ENCODE results near the gene SCAF8. TPM values are rescaled to one million over a fixed set of nuclear protein-coding genes. Genes with fewer than 3 reads are reported as not detected.

The SCAF8 gene
- total and polyA plus RNA-seq, 7 donors, result 9.0 to 46.3 (median 37.1) TPM

DNA sequence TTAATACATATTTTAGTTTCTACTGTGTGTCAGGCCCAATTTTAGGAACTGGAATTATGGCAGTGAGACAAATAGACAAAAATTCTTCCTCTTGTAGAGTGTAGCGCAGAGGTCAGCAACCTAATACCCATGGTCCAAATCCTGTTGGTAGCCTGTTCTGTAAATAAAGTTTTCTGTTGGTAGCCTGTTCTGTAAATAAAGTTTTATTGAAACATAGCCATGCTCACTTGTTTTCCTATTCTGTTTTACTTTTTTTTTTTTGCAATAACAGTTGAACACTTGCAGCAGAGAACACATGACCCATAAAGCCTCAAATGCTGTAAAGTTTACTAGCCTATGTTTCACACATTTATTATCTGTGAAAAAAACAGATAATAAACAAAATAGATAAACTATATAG is 87.9 kb downstream of the SCAF8 start:
- intact Hi-C loops (cut with DNase I), result no loop called here
- Histone ChIP-seq H3K27me3 (no peaks in the 10 kb centered on the region), H3K4me1 (peaks cover 0 to 25% (median 15%) of the 10 kb centered on the region in 4 donors), H3K4me3 (no peak overlapping the region), H3K9me3 (no peaks in the 10 kb centered on the region), H3K36me3 (peaks cover 3 to 85% (median 16%) of the 10 kb centered on the region in 4 donors), H3K27ac (no peak overlapping the region)
- TF ChIP-seq EP300 (IDR thresholded peaks at IDR 0.05), result no peak
- TF ChIP-seq, protein P1, sequence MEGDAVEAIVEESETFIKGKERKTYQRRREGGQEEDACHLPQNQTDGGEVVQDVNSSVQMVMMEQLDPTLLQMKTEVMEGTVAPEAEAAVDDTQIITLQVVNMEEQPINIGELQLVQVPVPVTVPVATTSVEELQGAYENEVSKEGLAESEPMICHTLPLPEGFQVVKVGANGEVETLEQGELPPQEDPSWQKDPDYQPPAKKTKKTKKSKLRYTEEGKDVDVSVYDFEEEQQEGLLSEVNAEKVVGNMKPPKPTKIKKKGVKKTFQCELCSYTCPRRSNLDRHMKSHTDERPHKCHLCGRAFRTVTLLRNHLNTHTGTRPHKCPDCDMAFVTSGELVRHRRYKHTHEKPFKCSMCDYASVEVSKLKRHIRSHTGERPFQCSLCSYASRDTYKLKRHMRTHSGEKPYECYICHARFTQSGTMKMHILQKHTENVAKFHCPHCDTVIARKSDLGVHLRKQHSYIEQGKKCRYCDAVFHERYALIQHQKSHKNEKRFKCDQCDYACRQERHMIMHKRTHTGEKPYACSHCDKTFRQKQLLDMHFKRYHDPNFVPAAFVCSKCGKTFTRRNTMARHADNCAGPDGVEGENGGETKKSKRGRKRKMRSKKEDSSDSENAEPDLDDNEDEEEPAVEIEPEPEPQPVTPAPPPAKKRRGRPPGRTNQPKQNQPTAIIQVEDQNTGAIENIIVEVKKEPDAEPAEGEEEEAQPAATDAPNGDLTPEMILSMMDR (IDR thresholded peaks at IDR 0.05), result no peak
- TF ChIP-seq POLR2AphosphoS5 (IDR thresholded peaks at IDR 0.05), result no peak
- no peak for TF ChIP-seq POLR2A (IDR thresholded peaks at IDR 0.05)
- 95 to 96% methylated on average over 1 of the region's 1 CpG for WGBS, 2 donors
- DNase-seq, result no peak

DNA sequence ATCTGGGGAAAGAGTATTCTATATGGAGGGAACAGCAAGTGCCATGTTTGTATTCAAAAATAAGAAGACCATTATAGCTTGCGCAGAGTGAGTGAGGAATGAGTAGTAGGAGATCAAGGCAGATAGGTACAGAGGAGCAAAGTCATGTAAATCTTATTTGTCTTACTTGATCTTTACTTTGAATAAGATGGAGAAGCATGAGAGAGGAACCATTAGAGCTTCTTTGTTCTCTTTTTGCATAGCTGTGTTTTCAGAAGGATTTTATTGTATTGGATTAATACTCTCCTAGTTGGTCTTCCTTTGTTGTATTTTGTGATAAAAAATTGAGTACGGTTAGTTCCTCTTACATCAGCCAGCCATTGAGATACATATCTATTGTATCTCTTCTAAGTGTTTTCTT is 88.4 kb downstream of the SCAF8 start:
- DNase-seq, result no peak
- WGBS, 2 donors, result 93 to 94% methylated on average over 2 of the region's 2 CpGs
- peaks cover 0 to 25% (median 15%) of the 10 kb centered on the region in 4 donors for H3K4me1 ChIP-seq
- intact Hi-C loops (cut with DNase I), result no loop called here
- H3K36me3 ChIP-seq, result peaks cover 3 to 80% (median 15%) of the 10 kb centered on the region in 4 donors
- H3K27me3 ChIP-seq, result no peaks in the 10 kb centered on the region
- no peak overlapping the region for H3K4me3 ChIP-seq
- H3K27ac ChIP-seq, result no peak overlapping the region
- no peaks in the 10 kb centered on the region for H3K9me3 ChIP-seq
- no peak for TF ChIP-seq POLR2AphosphoS5 (IDR thresholded peaks at IDR 0.05)
- TF ChIP-seq POLR2A (IDR thresholded peaks at IDR 0.05), result no peak
- no peak for TF ChIP-seq EP300 (IDR thresholded peaks at IDR 0.05)
- TF ChIP-seq, protein P1 (IDR thresholded peaks at IDR 0.05), result no peak

DNA sequence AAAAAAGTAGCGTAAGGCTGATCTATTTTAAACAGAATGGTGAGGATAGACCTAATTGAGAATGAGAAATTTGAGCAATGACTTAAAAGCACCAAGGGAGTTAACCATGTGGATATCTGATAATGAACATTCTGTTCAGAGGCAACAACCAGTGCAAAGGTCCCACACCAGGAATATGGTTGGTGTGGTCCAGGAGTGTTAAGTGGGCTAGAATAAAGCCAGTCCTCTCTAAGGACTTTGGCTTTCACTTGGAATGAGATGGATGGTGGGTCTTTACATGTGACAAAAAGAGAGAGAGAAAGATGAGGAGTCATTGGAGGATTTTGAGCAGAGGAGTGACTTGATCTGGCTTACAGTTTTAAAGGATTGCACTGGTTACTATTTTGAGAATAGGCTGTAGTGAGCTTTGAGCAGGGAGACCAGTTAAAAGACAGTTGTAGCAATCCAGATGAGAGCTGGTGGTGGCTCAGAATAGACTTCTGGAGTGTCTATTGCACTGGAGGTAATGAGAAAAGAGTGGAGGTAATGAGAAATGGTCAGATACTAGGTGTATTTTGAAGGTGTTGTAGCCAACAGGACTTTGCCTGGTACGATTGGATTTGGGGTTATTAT is 89.8 kb downstream of the SCAF8 start:
- TF ChIP-seq EP300 (IDR thresholded peaks at IDR 0.05) (no peak), POLR2A (IDR thresholded peaks at IDR 0.05) (no peak), POLR2AphosphoS5 (IDR thresholded peaks at IDR 0.05) (no peak)
- TF ChIP-seq, protein P1 (IDR thresholded peaks at IDR 0.05), result no peak
- H3K27me3 ChIP-seq, result no peaks in the 10 kb centered on the region
- intact Hi-C loops (cut with DNase I), result no loop called here
- no peaks in the 10 kb centered on the region for H3K9me3 ChIP-seq
- no peak overlapping the region for H3K4me3 ChIP-seq
- no peak for DNase-seq
- peaks cover 0 to 25% (median 15%) of the 10 kb centered on the region in 4 donors for H3K4me1 ChIP-seq
- no peak overlapping the region for H3K27ac ChIP-seq
- WGBS, 2 donors, result 90 to 94% methylated on average over 2 of the region's 2 CpGs
- H3K36me3 ChIP-seq, result peaks cover 3 to 80% (median 18%) of the 10 kb centered on the region in 4 donors

DNA sequence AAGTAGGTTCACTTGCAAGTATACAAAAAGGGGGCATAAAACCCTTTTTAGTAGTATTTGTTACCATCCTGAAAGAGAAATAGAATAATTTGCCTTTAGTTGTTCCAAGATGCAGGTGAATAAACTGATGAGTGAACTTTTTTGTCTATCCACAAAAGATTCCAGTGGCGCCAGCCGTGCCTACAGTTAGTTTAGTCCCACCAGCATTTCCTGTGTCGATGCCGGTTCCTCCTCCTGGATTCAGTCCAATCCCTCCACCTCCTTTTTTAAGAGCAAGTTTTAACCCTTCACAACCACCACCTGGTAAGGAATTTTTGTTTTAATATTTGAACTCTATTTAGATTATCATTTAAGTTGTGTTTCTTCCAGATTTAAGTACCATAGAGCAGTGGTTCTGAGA is 90.9 kb downstream of the SCAF8 start:
- DNase-seq, result no peak
- TF ChIP-seq, protein P1 (IDR thresholded peaks at IDR 0.05), result no peak
- TF ChIP-seq POLR2AphosphoS5 (IDR thresholded peaks at IDR 0.05), result no peak
- TF ChIP-seq POLR2A (IDR thresholded peaks at IDR 0.05), result no peak
- TF ChIP-seq EP300 (IDR thresholded peaks at IDR 0.05), result no peak
- Histone ChIP-seq H3K9me3 (no peaks in the 10 kb centered on the region), H3K4me1 (peaks cover 0 to 25% (median 15%) of the 10 kb centered on the region in 4 donors), H3K36me3 (peaks cover 3 to 80% (median 20%) of the 10 kb centered on the region in 4 donors), H3K27ac (no peak overlapping the region), H3K27me3 (no peaks in the 10 kb centered on the region), H3K4me3 (no peak overlapping the region)
- 18 to 34% methylated on average over 4 of the region's 4 CpGs for WGBS, 2 donors
- intact Hi-C loops (cut with DNase I), result no loop called here

DNA sequence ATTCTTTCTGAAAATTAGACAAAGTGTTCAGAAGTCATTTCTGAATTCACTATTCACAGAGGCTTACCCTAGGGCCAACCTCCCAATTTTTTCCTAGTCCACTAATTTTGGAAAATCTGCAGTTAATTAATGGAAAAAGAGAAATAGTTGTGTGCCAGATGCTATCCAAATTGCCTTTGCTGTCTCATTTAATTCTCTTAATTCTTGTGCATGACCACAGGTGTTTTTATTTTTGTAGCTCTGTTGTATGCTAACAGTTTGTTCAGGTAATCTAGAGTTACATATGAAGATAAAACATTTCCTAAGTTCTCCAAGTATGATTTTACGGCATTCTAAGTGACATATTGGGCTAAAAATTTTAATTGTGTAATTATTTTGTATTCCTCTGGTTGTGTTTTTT is 96.8 kb downstream of the SCAF8 start:
- TF ChIP-seq EP300 (IDR thresholded peaks at IDR 0.05) (no peak), POLR2AphosphoS5 (IDR thresholded peaks at IDR 0.05) (no peak), POLR2A (IDR thresholded peaks at IDR 0.05) (no peak)
- TF ChIP-seq, protein P1 (IDR thresholded peaks at IDR 0.05), result no peak
- peaks cover 0 to 12% (median 4%) of the 10 kb centered on the region in 4 donors for H3K4me1 ChIP-seq
- no peak overlapping the region for H3K27ac ChIP-seq
- WGBS, 2 donors, result 96 to 97% methylated on average over 1 of the region's 1 CpG
- intact Hi-C loops (cut with DNase I), result no loop called here
- H3K9me3 ChIP-seq, result no peaks in the 10 kb centered on the region
- DNase-seq, result no peak
- no peaks in the 10 kb centered on the region for H3K27me3 ChIP-seq
- H3K4me3 ChIP-seq, result no peak overlapping the region
- H3K36me3 ChIP-seq, result peaks cover 0 to 85% (median 24%) of the 10 kb centered on the region in 4 donors

Measured in sigmoid colon (tissue), 7 donors.